HG02623 (cell line): ENCODE results near the gene PRICKLE3.
"Not testable (repeated sequence)": the region's sequence is repeated elsewhere in the genome, so short reads cannot be mapped to it uniquely, and the experiment has no call there.

Experiments used
- ATAC-seq: cut with Tn5 transposase; IDR thresholded peaks from one replicate; pipeline ENCODE4 v1.9.1; 2021; ENCODE audit warnings: moderate library complexity; ENCODE audit not compliant: unreplicated experiment

PRICKLE3 gene

DNA sequence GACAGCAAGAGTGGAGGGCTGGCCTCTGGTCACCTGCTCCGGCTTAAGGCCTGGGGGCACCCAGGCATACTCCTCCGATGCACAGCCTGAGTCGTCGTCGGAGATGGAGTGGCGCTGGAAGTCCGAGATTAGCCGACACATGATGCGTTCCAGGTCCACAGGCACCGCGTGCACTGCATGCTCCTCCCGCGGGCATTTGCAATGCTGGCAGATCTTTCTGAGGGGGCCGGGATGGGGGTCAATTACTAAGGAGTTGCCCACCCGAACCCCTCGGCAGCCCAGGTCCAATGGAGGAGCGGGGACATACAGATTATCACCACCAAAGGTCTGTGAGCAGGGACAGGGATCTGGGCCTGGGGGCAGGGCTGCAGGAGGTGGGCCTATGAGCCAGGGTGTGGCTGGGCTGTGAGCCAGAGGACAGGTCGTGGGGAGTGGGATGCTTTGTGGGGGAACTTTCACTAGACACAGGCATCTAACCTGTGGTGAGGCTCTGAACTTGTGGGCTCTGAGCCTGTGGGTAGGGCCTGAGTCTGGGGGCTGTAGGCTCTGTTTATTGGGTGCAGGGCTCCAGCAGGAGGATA, 2.4 kb downstream of the PRICKLE3 start:
- no peak for ATAC-seq

DNA sequence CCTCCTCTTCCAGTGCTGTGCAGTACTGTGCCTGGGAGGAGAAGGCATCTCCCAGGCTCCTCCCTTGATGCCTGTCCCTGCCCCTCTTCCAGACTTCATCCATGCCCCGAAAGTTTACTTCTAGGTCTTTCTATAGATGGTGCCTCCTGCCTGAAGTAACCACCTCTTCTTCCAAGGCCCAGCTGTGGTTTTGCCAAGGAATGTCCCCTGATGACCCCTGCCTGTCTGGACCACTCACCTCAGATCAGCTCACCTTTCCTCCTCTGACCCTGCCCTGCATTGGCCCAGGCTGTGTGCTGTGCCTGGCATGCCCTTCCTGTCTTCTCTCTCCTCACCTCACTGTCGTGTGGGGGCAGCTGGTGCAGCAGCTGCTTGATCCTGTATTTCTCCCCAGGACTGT, 6.8 kb downstream of the PRICKLE3 start:
- no peak for ATAC-seq

DNA sequence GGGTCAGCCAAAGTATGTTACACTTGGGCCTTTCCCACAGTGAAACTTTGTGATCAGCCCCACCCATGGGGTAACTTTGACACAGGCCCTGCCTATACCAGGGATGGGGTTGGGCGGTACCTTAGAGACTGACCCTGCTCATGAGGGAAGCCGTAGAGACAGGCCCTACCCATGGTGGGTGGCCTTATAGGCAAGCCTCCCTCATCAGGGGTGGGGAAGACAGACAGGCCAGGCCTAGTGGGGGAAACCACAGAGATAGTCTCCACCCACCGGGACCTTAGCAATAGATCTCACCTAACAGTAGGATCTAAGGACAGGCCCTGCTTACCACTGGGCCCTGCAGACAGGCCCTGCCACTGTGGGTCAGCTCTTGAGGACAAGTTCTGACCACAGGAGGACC, 7.6 kb downstream of the PRICKLE3 start:
- ATAC-seq: no peak

DNA sequence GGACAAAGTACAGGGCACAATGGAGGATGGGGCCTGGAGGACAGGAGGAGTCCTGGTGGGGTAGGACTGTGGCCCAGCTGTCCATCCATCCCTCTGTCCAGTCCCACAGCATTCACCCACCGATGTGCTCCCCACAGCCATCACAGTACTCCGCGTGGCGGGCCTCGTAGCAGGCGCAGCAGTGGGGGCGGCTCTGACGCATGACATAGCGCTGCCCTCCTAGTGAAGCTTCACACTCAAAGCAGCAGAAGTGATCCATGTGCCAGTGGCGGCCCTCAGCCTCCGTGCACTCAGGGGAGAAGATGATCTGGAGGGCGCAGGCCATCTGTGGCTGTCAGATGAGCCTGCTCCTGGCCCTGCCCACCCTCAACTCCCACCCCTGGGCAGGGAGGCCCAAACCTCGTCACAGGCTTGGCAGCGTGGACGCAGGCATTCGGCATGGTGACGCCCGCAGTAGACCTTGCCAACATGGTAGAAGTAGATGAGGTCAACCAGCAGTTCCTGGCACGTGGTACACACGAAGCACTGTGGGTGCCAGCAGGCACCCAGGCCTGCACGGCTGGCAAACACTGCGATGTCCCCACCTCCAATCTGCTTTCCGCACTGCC, 8.2 kb downstream of the PRICKLE3 start:
- ATAC-seq: no peak

DNA sequence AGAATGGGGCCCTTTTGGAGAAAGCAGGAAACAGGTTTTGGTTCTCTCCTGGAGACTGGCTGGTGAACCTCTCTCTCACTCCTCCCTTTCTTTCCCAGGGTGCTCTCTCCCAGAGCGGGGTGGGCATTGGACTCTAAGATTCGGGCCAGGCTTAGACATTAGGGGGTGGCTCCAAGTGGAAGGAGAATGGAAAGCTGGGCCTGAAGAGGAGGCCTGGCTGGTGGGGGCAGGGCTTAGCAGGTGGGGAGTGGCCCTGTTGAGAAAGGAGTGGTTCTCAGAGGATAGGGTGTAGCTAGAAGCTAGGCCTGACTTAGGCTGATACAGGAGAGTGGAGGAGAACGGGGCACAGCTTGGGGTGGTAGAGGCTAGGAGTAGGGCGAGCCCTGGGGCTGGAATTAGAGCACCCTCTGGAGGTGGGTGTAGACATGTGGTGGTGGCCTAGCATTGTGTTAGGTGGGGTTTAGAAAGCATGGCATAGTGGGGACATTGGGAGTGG, 8.8 kb downstream of the PRICKLE3 start:
- no peak for ATAC-seq

DNA sequence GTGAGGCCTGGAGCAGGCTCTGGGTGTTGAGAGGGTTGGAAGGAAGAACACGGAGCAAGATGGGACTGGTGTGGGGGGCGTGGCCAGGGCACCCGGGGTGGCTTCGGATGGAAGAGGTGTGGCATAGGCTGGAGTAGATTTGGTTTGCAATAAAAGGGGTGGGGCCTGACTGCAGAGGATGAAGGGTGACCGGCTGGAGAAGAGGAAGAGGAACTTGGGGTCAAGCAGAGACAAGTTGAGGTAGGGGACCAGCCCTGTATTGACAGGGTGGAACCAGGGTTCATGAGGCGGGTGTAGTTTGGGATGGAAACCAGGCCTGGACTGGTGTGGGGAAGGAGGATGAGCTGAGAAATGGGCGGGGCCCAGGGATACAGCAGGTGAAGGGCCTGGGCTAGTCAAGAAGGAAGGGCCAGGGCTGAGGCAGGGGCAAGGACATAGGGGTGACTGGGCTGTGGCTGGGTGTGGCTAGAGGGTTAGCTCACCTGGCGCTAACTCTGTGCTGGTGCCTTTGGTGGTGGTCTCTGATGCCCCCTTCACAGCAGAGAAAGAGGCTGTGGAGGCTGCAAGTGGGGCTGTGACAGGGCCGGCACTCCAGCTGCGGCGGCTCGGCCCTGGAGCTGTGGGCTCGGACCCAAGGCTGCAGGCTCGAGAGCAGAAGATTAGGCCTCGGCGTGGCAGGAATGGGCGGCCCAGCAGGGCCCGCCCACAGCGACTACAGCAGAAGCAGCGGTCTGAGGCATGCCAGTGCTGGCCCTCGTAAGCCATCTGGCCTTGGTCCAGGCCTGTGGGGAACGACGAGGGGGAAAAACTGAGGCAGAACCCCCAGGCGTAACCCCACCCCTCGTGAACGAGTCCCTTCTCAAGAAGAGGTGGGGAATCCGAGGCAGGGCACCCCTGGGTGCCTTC, 9.5 kb downstream of the PRICKLE3 start:
- no peak for ATAC-seq

DNA sequence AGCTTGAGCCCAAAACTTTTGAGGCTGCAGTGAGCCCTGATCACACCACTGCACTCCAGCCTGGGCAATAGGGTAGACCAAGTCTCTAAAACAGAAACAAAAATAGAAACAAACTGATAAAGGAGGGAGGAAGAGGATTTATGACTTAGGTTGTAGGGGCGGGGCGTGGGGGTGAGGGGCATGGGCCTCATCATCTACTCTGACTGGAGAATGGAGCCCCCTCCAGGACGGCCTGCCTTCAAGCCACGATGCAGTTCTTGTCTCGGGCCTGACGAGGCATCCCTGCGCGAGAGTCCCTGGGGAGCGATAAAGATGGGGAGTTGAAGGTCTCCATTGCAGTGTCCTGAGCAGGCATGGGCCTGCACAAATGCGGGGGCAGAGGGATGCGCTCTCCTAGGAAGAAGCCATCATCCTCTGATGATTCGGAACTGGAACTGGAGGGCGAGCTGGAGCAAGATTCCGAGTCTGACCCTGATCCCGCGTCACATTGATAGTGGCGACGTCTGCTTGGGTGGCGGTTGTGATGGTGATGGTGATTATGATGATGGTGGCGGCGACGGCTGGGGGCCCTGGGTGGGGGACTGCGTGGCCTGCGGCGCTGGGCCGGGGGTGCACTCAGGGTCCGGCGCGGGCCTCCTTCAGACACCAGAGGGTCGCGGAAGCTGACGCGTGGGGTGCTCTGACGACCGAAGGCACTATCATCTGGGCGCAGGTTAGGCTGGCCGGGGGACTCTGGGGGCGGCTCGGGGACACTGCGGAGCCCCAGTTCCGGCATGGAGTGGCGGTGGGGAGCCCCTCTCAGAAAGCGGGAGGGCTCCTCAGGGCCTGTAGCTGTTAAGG, 10.5 kb downstream of the PRICKLE3 start:
- no peak for ATAC-seq

DNA sequence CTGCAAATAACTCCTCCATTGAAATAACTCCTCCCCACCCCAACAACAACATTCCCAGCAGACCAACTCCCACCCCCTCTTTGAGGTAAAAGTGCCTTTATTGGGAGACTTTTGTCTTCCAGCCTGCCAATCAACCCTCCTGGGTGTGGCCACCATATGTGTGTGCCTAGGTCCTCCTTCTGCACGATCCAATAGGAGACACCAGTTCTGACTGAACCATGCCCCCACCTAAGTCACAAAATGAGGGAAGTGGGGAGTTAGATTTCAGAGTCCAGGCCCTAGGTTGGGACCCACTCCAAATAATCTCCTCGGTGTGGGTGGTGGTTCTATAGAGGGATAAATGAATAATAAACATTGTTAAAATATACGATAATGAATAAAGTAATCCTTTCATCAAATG, 11.4 kb downstream of the PRICKLE3 start:
- ATAC-seq: no peak

DNA sequence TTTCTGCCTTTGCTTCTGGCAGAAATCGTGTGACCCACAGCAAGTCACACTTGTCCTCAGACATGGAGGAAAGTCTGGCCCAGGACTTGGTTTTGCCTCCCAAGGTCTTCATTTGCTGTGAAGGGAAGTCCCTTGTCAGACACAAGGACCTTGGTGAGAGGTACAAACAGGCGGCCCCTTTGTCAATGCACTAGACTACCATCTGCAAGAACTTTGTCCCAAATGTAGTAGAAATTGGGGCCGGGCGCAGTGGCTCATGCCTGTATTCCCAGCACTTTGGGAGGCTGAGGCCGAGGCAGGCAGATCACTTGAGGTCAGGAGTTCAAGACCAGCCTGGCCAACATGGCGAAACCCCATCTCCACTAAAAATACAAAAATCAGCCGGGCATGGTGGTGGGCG, 12.6 kb downstream of the PRICKLE3 start:
- not testable (repeated sequence) for ATAC-seq

DNA sequence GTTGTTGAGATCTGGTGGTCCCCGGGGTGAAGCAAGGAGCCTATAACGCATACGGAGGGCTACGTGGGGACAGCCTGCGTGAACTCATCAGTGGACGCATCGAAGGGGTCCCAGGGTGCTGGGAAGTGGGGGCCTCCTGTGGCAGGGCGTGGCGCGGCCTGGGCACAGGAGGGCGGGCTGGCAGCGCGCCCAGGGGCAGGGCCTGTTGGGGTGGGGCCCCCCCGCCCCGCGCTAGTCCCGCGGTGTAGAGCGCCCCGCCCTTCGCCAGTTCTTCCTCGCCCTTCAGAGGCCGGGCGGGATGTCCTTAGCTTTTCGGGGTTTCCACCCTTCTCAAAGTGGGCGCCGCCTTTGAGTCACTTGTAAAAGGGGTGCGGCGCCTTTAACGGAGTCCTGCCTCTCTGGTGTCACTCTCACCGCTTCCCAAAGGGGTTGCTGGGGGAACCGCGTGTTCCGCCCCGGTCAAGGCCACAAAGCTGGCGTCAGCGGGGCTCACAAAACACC, 13.8 kb downstream of the PRICKLE3 start:
- ATAC-seq: peak; percentile 63

DNA sequence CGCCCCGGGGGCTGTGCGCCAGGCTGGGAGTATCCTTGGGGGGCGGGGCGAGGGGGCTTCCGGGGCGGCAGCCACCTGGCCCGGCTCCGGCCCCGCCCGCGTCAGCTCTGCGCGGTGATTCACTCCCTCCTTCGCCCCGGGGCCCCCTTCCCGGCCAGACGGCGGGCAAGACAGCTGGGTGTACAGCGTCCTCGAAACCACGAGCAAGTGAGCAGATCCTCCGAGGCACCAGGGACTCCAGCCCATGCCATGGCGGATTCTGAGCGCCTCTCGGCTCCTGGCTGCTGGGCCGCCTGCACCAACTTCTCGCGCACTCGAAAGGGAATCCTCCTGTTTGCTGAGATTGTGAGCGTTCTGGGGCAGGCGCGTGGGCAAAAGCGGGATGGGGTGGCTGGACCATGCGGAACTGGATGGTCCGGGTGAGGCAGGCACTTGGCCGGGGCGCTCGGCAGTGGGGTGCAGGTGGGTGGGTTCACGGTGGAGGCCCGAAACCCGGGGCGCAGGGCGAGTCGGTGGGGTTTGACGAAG, 14.4 kb downstream of the PRICKLE3 start, which contains the start of gene PLP2:
Gene PLP2 (plus strand): TSS at position 147 of the 528 bp plus-strand sequence. CDS start 103 bp downstream, at position 250.
- peak; percentile 30 for ATAC-seq

DNA sequence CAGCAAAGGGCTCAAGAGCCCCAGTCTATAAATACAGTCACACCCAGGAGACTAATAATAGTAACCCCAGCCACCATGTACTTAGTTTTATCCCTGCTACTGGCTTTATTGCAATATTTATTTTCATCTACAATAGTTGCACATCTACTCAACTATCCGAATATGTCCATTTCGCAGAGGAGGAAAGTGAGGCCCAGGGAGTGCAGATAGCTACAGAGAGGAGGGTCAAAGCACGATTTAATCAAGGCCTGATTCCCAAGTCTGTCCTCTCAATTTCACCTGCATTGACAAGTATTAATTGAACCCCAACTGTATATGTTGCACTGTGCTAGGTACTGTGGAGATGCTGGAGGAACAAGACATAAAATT, 18.4 kb downstream of the PRICKLE3 start:
- ATAC-seq: no peak

DNA sequence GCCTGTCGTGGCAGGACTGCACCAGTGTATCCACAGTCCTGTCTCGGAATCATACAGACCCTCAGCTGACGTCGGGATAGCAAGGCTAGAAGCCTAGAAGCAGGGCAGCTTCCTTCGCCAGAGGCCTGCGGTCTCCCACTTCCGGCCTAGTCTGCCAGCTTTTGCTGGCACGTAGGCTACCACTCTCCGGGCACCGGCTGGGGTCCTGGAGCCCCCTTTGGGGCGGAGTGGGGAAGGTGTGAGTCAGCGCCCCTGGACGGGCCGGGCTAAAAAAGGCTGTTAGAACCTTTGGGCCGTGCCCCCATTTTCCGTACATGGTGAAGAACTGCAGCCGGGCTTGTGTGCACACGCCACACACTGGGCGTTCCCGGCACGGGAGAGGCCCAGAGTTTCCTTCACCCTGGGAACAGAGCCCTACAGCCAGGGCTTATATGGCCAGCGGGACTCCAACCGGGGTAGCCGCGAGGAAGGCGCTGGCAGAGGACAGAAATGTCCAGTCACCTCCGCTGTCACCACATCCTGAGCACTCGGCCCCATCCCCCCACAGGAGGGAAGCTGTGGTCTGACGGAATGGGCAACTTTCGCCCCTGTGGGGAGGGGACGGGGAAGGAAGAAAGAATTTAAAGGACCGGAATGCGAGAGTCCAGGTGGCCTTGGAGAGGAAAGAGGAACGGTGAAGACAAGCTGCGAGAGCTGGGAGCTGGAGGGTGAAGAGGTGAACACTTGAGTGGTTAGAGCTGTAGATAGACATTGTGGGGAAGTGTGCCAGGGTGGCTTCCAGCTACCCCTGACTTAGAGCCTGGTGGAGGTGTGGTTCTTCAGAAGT, 19.0 kb downstream of the PRICKLE3 start:
- ATAC-seq: no peak

DNA sequence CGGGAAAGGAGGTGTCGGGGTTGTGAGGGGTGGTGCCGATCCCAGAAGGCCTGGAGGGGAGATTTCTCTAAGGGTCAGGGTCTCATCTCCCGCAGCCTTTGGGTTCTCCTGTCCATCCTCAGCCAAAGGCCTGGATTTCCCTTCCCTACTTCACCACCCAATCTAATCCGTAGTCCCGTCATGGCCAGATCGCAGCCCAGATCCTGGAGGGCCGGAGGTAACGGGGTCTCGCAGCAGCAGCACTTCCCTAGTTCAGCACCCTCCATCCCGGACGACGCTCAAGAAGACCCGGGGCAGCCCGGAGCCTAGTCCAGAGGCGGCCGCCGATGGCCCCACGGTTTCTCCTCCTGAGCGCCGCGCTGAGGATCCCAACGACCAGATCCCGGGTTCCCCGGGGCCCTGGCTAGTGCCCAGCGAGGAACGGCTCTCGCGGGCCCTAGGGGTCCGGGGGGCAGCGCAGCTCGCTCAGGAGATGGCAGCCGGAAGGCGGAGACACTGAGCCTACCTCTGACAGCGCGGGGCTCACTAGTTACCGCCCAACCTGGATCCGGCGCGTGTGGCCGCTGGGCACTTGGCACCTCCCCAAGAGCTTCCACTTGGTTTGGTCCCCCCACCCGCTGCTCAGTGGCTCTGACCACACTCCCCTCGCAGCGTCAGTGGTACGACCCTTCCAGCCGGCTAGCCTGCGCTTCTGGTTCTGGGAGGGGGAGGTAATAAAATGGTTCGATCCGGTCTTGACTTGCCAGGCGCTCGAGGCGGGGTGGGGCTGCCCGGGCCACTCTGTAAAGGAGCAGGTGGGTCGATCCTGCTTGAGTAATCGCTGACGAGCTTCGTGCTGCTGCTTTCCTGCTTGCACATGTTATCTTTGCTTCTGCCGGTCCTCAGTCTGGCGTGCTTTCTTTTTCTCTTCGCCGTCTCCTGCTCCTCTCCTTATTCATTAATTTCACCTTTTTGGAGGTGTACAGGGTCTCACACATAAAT, 20.0 kb downstream of the PRICKLE3 start:
- no peak for ATAC-seq

DNA sequence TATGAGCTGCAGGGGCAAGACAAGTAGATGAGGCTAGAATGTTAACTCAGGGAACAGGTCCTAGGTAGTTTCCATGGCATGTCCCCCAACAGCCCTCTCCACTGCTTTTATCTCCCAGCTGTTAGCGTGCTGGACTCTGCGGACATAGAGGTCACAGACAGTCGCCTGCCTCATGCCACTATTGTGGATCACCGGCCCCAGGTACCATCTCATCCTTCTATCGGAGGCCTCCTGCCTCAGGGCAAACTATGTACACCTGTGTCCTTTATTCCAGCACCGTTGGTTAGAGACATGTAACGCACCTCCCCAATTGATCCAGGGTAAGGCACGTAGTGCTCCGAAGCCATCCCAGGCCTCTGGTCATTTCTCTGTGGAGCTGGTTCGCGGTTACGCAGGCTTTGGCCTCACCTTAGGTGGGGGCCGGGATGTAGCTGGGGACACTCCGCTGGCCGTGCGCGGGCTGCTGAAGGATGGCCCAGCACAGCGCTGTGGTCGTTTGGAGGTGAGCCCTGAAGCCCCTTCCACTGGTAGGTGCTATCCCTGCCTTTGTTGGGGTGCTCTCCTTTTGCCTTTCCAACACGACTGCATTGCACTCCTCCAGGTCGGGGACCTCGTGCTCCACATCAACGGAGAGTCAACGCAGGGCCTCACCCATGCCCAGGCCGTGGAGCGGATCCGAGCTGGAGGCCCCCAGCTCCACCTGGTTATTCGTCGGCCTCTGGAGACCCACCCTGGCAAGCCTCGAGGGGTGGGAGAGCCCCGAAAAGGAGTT, 21.4 kb downstream of the PRICKLE3 start:
- ATAC-seq: no peak

DNA sequence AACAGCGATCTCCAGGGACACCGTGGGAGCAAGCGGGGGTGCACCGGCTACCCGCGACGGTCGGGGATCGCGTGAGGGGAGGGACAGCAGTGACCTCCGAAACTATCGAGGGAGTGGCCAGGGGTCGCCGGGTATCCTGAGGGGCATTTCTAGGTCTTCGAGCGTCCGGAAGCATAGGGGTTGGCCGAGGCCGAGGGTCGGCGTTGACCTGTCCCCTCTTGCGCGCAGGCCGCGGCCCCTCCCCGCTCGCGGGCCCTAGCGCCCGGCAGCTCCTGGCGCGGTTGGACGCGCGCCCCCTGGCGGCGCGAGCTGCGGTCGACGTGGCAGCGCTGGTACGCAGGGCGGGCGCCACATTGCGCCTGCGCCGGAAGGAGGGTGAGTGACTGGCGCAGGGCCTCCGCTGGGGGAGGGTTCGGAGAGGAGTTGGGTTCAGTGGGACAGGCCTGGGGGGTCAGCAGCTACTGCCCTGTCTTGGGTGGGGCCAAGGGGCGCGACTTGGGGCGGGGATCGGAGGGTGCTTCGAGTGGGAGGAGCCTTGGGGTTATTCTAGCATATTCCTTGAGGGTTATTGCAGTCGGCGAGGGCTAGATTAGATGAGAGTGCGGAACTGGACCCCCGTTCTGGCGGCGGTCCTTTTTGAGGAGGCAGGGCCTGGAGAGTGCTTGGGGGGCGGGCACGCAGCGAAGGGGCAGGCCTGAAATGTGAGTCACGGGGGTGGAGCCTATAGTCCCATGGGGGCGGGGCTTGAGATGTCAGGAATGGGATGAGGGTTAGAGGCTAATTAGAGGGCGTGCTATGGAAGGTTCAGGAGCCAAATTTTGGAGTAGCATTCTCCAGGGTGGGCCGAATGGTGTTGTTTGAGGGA, 22.4 kb downstream of the PRICKLE3 start:
- peak; percentile 48 for ATAC-seq

DNA sequence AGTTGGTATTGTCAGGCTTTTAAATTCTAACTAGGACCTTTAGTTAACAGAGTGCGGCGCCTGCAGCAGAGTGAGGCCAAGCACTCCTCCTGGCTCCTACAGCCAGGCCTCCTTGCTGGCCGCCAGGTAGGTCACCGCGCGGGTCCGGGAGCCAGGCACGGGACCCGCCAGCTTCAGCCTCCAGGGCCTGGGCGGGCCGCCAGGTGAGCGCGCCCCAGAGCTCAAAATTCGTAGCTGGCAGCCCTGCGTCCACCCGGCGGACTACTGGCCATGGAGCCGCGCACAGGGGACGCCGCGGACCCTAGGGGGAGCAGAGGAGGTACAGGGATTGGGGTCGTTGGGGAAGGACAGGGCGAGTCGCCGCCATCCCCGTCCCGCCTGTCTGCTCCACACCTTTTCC, 23.6 kb downstream of the PRICKLE3 start, which contains the start of gene MAGIX:
Gene MAGIX (plus strand): TSS at position 139 of the 400 bp plus-strand sequence. CDS start 132 bp downstream, at position 271.
- ATAC-seq: no peak
